GM23338 (cell line): ENCODE measurements around the gene PPP6R2. TPM values are rescaled to one million over a fixed set of nuclear protein-coding genes. Genes with fewer than 3 reads are reported as not detected.
A peak's percentile ranks its signal among the peaks of the same experiment; 100 is the strongest.

Experiments
- ATAC-seq: fragments of 200-7000 bp; cut with Tn5 transposase; 3 replicates; pipeline ENCODE4 v1.9.1; 2020
- DNase-seq: peaks from one replicate; pipeline ENCODE4 v3.0.0-alpha.2; 2015; ENCODE audit warnings: low spot score
- H2AFZ ChIP-seq: fragments of 200-600 bp; sonication (generic); 2 replicates; pipeline ENCODE4 v1.8.0; 2016; ENCODE audit warnings: antibody characterized with exemption, mild to moderate bottlenecking, moderate library complexity
- H3F3A ChIP-seq: fragments of 200-600 bp; sonication (generic); replicated peaks from 2 replicates; pipeline ENCODE4 v1.8.0; 2017; ENCODE audit warnings: antibody characterized with exemption, mixed run types, low read depth
- H3K27ac ChIP-seq: fragments of 200-600 bp; sonication (generic); 2 replicates; pipeline ENCODE4 v1.6.1; 2016; ENCODE audit warnings: low read depth
- H3K27me3 ChIP-seq: fragments of 200-600 bp; sonication (generic); 2 replicates; pipeline ENCODE4 v1.8.0; 2016; ENCODE audit warnings: mild to moderate bottlenecking, mixed run types, moderate library complexity; ENCODE audit not compliant: insufficient read depth
- H3K36me3 ChIP-seq: fragments of 200-600 bp; sonication (generic); 2 replicates; pipeline ENCODE4 v1.8.0; 2016; ENCODE audit warnings: mild to moderate bottlenecking; ENCODE audit not compliant: insufficient read depth
- H3K4me1 ChIP-seq: fragments of 200-600 bp; sonication (generic); 2 replicates; pipeline ENCODE4 v1.8.0; 2016; ENCODE audit warnings: mild to moderate bottlenecking, moderate library complexity; ENCODE audit not compliant: insufficient read depth
- H3K4me2 ChIP-seq: fragments of 200-600 bp; sonication (generic); 2 replicates; pipeline ENCODE4 v1.7.1; 2017; ENCODE audit warnings: mixed run types
- H3K4me3 ChIP-seq: fragments of 200-600 bp; sonication (generic); 2 replicates; pipeline ENCODE4 v1.6.1; 2016; ENCODE audit warnings: mixed run types
- H3K79me2 ChIP-seq: fragments of 200-600 bp; sonication (generic); replicated peaks from 2 replicates; pipeline ENCODE4 v1.8.0; 2017; ENCODE audit warnings: mild to moderate bottlenecking; ENCODE audit not compliant: insufficient read depth
- H3K9me2 ChIP-seq: fragments of 200-600 bp; sonication (generic); 2 replicates; pipeline ENCODE4 v1.8.0; 2017; ENCODE audit not compliant: insufficient read depth
- H4K20me1 ChIP-seq: fragments of 200-600 bp; sonication (generic); replicated peaks from 2 replicates; pipeline ENCODE4 v1.8.0; 2017; ENCODE audit warnings: mild to moderate bottlenecking; ENCODE audit not compliant: insufficient read depth
- H3K27ac Mint-ChIP-seq: 2 replicates; pipeline ENCODE4 v1.8.0; 2020; ENCODE audit warnings: inconsistent platforms, mild to moderate bottlenecking, moderate library complexity, mixed read lengths
- H3K27me3 Mint-ChIP-seq: 3 replicates; pipeline ENCODE4 v1.8.0; 2022; ENCODE audit warnings: low read depth, mild to moderate bottlenecking, moderate library complexity, mixed read lengths, inconsistent platforms; ENCODE audit not compliant: insufficient read depth, poor library complexity
- H3K36me3 Mint-ChIP-seq: 3 replicates; pipeline ENCODE4 v1.8.0; 2021; ENCODE audit warnings: low read depth, mild to moderate bottlenecking, inconsistent platforms, moderate library complexity, mixed read lengths
- H3K4me1 Mint-ChIP-seq: 3 replicates; pipeline ENCODE4 v1.8.0; 2020; ENCODE audit warnings: mild to moderate bottlenecking, inconsistent platforms, mixed read lengths
- H3K4me3 Mint-ChIP-seq: 3 replicates; pipeline ENCODE4 v1.8.0; 2021; ENCODE audit warnings: moderate library complexity, mild to moderate bottlenecking, inconsistent platforms, mixed read lengths
- H3K9me3 Mint-ChIP-seq: 3 replicates; pipeline ENCODE4 v1.8.0; 2020; ENCODE audit warnings: moderate library complexity, mild to moderate bottlenecking, inconsistent platforms, mixed read lengths
- CTCF ChIP-seq, 2 experiments: fragments of 200-600 bp in 1 of 2; sonication (generic) in 1 of 2; conservative IDR thresholded peaks; 2 replicates each; pipeline versions ENCODE4 v1.5.1 to v1.6.1; 2016 to 2017; ENCODE audit warnings: antibody characterized with exemption in 2 of 2, low read depth in 2 of 2, mild to moderate bottlenecking in 2 of 2, moderate library complexity in 1 of 2
- ETS1 ChIP-seq: IDR thresholded peaks from 2 replicates; pipeline ENCODE4 v1.6.1; 2016; ENCODE audit warnings: antibody characterized with exemption
- JUNB ChIP-seq: IDR thresholded peaks from one replicate; pipeline ENCODE4 v1.6.1; 2016; ENCODE audit warnings: antibody characterized with exemption; ENCODE audit not compliant: unreplicated experiment
- NANOG ChIP-seq: IDR thresholded peaks from 2 replicates; pipeline ENCODE4 v1.6.1; 2016; ENCODE audit warnings: antibody characterized with exemption, borderline replicate concordance
- POLR2AphosphoS5 ChIP-seq: IDR thresholded peaks from 2 replicates; pipeline ENCODE4 v1.6.1; 2016; ENCODE audit warnings: antibody characterized with exemption, low read depth
- REST ChIP-seq: IDR thresholded peaks from one replicate; pipeline ENCODE4 v1.6.1; 2018; ENCODE audit warnings: antibody characterized with exemption; ENCODE audit not compliant: unreplicated experiment
- STAT1 ChIP-seq: IDR thresholded peaks from one replicate; pipeline ENCODE4 v1.6.1; 2016; ENCODE audit warnings: antibody characterized with exemption; ENCODE audit not compliant: unreplicated experiment
- ZNF114 ChIP-seq: fragments of 250-450 bp; sonication (Bioruptor Pico); IDR thresholded peaks from 2 replicates; pipeline ENCODE4 v1.5.0; 2020; ENCODE audit warnings: mild to moderate bottlenecking, moderate library complexity
- ZNF331 ChIP-seq: fragments of 250-450 bp; sonication (Bioruptor Pico); IDR thresholded peaks from 2 replicates; pipeline ENCODE4 v1.5.0; 2020; ENCODE audit warnings: low read depth, mild to moderate bottlenecking, moderate library complexity
- polyA plus RNA-seq: library from polyadenylated mRNA; unstranded; fragments of >200 nt; fragmentation: Nextera tagmentation; extraction: Ambion mirVana; gene quantifications from 2 replicates; pipeline ENCODE4 v1.2.1, GENCODE V29; 2016
- total RNA-seq: library from RNA; depleted of rRNA; stranded (reverse); fragments of >200 nt; shearing (Covaris generic); gene quantifications from 2 replicates; pipeline ENCODE4 v1.2.3, GENCODE V29; 2014

The PPP6R2 gene
- total and polyA plus RNA-seq, 2 experiments from 2014 or later: 11.9 to 45.8 TPM

- no peak overlapping the region for H3K4me3 ChIP-seq
- no peaks in the 10 kb centered on the region for H3K27me3 ChIP-seq
- H3K4me1 ChIP-seq: no peaks in the 10 kb centered on the region
- Mint-ChIP-seq H3K4me1 (0 out of 3 replicates have a peak, but pooled peaks cover 3% of the 10 kb centered on the region), H3K9me3 (no peaks in the 10 kb centered on the region), H3K27ac (no peak overlapping the region), H3K4me3 (no peak overlapping the region), H3K36me3 (0 out of 3 replicates have a peak, but pooled peaks cover 6% of the 10 kb centered on the region), H3K27me3 (peaks cover 15% of the 10 kb centered on the region)
- no peaks in the 10 kb centered on the region for H3K79me2 ChIP-seq
- no peaks in the 10 kb centered on the region for H3K9me2 ChIP-seq
- no peak for TF ChIP-seq NANOG
- TF ChIP-seq ETS1: no peak
- TF ChIP-seq CTCF (conservative IDR thresholded peaks at IDR 0.05; ENCODE audit: low read depth in 2 of 2): 0 out of 4 replicates have a peak, but pooled peaks of 1 of the 2 experiments have one; percentile 7
- no peak for DNase-seq
- H3K4me2 ChIP-seq: no peak overlapping the region
- H2AFZ ChIP-seq: no peak overlapping the region
- ATAC-seq: no peak
- 0 out of 2 replicates have a peak, but pooled peaks cover 5% of the 10 kb centered on the region for H3F3A ChIP-seq
- H3K27ac ChIP-seq: no peak overlapping the region
- no peaks in the 10 kb centered on the region for H4K20me1 ChIP-seq
- no peaks in the 10 kb centered on the region for H3K36me3 ChIP-seq
Measured at GRCh38 chr22:50438305-50439275, 95.5 kb downstream of the PPP6R2 start.

GRCh38 chr22:50439314-50439870, 96.3 kb downstream of the PPP6R2 start:
- Histone ChIP-seq H3K4me2 (no peak overlapping the region), H3K4me1 (no peaks in the 10 kb centered on the region), H3K4me3 (no peak overlapping the region), H2AFZ (no peak overlapping the region), H3K27ac (no peak overlapping the region), H3K36me3 (no peaks in the 10 kb centered on the region), H3K79me2 (no peaks in the 10 kb centered on the region), H3F3A (0 out of 2 replicates have a peak, but pooled peaks cover 5% of the 10 kb centered on the region), H4K20me1 (no peaks in the 10 kb centered on the region; the same call in 1 of the 2 replicates), H3K27me3 (no peaks in the 10 kb centered on the region), H3K9me2 (no peaks in the 10 kb centered on the region)
- Mint-ChIP-seq H3K4me3 (no peak overlapping the region), H3K36me3 (0 out of 3 replicates have a peak, but pooled peaks cover 6% of the 10 kb centered on the region), H3K9me3 (no peaks in the 10 kb centered on the region), H3K27ac (no peak overlapping the region), H3K4me1 (0 out of 3 replicates have a peak, but pooled peaks cover 3% of the 10 kb centered on the region), H3K27me3 (peaks cover 15% of the 10 kb centered on the region)
- DNase-seq (no peak), ATAC-seq (no peak)
- no peak for TF ChIP-seq STAT1
- TF ChIP-seq REST: no peak
- no peak for TF ChIP-seq ETS1
- no peak for TF ChIP-seq POLR2AphosphoS5
- no peak for TF ChIP-seq ZNF114 (CRISPR knock-in tag)
- no peak for TF ChIP-seq JUNB
- TF ChIP-seq CTCF (conservative IDR thresholded peaks at IDR 0.05; ENCODE audit: low read depth in 2 of 2): no peak
- TF ChIP-seq NANOG: no peak
- TF ChIP-seq ZNF331 (CRISPR knock-in tag): no peak
